ENCODE results near the gene CST7.

The CST7 gene

DNA sequence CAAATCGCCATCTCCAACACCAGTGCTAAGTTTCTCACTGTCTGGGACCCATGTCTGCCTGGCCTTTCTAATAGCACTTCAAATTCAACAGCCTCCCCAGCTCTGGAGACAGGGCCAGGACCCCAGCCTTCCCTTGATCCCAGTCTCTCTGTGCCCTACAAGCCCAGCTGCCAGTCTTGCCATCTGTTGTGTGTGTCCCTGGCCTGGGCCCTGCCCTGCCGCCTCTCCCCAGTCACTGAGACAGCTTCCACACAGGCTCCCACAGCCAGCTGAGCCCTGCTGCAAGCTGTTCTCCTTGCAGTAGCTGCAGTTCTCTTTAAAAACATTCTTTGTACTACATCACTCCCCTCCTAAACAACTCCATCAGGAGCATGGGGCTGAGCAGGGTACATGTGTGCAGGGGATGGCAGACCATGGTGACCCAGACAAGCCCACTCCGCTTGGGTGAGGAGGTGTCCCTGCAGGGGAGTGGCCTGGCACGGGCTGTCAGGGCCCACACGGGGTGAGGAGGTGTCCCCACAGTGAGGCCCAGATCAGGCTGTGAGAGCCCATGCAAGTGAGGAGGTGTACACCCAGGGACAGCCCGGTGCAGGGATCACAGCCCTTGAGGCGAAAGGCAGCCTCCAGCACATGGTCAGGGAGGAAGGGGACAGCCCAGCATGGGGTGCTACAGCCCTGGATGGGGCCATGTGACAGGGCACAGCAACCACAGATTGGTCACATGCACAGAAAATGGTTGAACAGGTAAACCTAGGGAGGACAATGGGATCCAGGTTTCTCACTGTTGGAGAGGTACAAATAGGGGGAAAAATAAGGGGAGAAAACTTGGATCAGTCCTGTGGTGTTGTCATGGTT is 16.2 kb downstream of the CST7 start:
- no peak for DNase-seq (ENCODE audit: low spot score)

DNA sequence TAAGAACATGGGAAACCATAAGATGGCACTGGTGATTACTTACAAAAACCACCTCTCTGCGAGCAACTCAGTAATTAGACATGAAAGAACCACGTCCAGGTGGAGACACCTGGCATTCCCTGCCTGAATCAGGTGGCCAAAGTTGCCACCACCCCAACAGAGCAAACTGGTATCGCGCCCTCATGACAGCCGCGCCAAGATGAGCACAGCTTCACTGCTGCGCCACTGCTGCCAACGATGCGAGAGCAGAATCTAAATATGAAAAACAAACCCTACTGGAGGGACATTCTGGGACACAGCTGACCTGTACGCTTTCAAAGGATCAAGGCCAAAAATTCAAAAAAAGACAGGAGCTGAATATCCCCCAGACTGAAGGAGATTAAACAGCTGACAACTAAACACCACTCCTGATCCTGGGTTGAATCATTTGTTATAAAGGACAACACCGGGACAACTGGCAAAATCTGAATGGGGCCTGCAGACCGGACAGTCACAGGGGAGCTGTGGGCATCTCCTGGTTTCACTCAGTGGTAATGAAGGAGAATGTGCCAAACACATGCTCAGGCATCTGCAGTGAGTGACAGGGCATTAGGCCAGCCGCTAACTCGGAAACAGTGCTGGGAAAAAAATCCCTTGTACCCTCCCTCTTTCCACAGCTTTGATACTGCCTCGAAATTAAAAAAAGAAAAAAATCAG is 17.4 kb downstream of the CST7 start:
- no peak for DNase-seq (ENCODE audit: low spot score)

DNA sequence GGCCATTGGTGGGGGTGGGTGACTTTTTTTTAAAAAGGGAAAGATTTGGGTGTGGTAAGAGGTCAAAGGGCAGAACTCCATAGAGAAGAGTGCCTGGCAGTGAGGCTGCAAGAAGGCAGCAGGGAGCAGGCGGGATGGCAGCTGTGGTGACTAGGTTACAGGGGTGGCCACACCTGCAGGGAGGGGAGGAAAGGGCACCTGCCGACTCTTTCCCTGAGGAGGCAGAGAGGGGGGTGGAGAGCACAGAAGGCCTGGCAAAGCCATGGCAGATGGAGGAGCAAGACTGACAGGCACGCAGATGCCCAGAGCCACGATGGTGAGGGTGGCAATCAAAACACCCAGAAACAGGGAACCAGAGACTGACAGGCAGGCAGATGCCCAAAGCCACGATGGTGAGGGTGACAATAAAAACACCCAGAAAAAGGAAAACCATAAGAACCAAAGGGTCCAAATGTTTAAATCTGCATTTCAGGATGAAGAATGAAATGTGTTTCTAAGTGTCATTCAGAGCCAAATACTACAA is 19.3 kb downstream of the CST7 start:
- no peak for DNase-seq (ENCODE audit: low spot score)

DNA sequence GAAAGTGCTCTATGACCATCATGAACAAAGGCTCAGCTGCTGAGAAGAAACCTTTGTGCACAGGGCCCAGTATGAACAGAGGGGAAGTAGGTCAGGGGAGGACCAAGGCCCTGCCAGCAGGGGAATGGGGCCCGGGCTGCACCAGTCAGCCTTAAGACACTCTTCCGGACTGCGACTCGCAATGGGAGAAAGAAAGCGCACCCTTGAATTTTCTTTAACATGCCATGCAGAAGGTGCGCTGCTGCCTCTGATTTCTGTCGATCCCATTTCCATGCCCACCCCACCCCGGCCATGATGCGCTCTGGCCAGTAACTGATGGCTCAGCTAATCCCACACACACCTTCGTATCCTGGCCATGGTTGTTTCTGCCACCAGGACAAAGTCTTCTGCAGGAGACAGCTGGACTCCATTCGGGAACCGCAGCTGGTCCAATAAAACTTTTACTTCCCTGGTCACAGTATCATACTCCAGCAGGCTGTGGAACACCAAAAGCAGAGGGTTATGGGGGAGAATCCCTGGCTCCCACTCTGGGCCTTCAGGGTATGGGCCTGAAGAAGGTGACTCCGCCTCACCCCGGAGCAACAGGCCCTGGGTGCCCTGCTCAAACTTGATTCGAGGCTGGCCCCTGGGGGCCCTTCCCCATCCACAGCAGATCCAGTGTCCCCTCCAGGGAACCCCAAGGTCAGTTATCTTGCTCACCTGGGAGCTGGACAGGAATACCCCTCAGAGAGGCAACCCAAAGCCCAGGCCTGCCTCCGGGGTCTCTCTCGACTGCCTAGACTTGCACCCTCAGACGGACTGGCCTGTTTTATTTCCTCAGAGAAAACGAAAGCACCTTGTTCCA is 20.3 kb downstream of the CST7 start:
- no peak for DNase-seq (ENCODE audit: low spot score)

DNA sequence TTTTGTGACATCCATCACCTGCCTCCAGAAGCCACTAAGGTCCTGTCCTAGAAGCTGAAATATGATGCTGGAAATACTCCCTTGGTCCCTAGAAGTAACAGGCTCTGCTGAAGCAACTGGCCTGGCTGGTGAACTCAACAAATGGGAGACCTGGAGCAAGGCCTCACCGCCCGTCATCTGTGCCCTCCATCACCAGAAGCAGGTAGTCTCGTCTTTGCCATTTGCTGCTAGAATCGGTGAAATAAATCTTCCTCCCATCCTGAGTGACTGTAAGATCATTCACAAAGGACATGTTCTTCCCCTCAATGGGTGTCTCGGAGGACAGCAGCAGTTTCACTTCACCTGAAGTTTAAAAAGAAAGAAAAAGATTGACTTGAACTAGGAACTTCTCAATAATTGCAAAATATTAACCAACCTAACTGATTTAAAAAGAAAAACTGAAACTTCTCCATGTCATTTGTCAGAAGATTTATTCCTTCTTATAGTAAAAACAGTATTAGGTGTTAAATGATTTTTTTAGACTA is 21.0 kb downstream of the CST7 start:
- no peak for DNase-seq (ENCODE audit: low spot score)

DNA sequence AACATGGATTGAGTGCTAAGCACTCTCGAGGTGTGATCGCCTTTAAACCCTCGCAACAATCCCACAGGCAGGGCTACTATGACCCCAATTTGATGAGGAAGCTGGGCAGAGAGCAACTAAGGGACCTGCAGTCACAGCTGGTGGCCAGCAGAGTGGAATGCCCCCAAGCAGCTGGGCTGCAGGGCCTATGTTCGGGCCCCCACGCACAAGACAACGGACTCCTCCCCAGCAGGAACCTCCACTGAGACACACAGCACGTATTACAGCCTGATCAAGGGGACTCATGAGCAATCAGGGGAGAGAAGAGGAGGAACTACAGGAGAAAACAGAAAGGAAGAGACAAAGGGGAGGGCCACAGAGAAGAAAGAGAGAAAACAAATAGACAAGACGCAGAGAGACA is 21.7 kb downstream of the CST7 start:
- DNase-seq (ENCODE audit: low spot score): no peak

DNA sequence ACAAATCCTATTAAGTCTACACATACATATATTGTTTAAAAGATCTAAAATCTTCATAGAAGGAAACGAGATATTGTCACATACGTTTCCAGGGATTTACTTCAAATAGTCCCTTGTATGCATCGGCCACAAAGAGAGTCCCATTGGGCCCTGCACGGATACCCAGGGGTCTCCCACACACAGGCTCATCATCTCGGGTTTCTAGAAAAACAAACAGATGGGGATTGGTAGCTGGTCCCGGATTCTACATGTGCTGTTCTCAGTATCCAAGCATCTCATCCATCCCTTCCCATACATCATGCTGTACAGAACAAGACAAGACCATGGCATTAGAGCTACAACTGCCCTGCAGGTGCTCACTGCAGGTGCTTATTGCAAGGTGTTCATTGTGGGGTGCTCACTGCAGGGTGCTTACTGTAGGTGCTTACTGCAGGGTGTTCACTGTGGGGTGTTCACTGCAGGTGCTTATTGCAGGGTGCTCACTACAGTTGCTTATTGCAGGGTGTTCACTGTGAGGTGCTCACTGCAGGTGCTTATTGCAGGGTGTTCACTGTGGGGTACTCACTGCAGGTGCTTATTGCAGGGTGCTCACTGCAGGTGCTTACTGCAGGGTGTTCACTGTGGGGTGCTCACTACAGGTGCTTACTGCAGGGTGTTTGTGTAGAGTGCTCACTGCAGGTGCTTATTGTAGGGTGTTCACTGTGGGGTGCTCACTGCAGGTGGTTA is 22.5 kb downstream of the CST7 start:
- DNase-seq (ENCODE audit: low spot score): no peak

DNA sequence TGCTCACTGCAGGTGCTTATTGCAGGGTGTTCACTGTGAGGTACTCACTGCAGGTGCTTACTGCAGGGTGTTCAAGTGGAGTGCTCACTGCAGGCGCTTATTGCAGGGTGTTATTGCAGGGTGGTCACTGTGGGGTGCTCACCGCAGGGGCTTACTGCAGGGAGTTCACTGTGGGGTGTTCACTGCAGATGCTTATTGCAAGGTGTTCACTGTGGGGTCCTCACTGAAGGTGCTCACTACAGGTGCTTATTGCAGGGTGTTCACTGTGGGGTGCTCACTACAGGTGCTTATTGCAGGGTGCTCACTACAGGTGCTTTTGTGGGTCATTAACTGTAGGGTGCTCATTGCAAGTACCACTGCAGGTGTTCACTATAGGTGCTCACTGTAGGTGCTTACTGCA is 23.3 kb downstream of the CST7 start:
- DNase-seq (ENCODE audit: low spot score): no peak

DNA sequence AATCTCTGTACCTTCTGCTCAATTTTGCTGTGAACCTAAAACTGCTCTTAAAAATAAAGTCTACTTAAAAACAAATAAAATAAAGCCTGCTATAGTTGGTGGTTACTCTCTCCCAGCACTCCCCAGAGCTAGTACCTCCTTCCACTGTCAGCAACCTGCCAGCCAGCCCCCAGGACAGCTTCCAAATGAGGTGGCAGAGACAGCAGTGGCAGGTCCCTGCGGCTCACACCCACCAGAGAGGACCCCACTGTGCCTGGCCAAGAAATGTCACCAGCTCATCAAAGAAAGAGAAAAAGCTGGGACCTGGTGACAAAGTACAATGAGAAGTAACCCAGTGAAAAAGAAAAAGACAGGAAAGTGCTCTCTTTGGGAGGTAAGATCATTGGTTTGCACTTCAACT is 28.3 kb downstream of the CST7 start:
- no peak for DNase-seq (ENCODE audit: low spot score)

DNA sequence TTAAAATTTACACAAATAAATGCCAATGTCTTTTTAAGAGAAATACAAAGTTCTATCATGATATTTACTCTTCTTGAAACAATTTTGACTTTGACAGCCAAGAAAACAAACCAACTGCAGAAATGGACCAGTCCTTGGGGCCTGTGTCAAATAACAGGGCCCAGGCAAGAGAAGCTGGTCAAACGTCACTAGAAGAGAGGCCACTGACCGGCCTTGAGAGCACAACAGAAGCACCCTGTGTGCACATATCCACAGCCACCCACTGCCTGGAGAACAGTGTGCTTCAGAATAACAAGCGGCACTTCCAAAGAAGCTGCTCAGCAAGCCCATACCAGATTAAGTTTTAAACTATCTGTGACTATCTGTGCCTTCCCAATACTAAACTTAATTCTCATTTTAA is 28.7 kb downstream of the CST7 start:
- no peak for DNase-seq (ENCODE audit: low spot score)

DNA sequence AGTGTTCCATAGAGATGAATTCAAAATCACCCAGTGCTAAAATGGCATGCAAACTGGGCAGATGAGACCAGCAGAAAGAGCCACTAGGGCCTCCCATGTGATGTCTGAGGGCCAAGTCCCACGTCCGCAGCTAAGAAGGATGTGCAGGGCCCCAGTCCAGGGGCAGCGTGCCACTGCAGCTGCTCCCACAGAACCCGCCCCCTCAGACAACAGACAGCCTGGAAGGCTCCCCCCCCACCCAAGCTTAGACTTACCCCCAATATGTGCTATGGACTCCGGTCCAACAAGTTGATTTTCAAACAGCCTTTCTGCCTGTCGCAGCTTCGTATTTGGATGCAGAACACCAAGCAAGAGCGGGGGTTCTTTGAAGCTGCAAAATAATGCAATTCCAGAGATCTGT is 29.4 kb downstream of the CST7 start:
- DNase-seq (ENCODE audit: low spot score): no peak

DNA sequence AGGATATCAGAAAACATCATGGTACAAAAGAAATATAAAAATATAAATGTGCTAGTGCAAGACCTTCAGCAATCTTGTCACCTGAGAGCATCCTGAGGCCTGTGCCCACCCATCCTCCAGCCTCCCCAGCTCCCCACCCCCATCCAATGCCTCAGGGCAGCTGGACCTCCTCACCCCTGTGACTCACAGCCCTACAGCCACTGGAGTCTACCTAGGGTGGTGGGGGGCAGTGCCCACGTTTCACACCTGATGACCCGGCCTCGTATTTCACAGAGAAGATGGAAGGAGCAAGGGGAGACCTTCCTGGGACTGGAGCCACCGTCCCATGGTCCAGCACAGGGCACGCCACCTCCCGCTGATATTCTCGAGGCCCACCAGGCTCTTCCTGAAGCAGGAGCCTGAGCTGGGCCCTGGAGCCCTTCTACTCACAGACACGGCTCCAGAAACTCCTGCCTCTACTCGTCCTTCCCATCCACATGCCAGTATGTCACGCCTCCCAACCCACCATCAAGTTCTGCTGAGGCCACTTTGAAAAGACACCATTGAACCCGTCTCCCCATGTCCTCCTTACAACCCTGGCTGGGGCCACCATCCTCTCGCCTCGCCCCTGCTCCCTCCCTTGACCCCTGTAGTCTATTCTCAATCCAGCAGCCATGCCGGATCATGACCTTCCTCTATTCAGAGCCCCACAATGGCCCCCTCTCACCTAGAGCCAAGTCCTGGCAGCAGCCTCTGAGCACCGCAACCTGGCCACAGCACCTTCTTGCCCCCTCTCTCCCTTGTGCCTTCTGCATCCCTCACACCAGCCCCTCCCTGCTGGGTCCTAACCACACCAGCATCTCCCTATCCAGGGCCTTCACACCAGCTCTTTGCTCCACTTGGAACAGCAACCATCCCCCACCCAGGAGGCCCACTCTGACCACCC is 30.2 kb downstream of the CST7 start:
- no peak for DNase-seq (ENCODE audit: low spot score)

DNA sequence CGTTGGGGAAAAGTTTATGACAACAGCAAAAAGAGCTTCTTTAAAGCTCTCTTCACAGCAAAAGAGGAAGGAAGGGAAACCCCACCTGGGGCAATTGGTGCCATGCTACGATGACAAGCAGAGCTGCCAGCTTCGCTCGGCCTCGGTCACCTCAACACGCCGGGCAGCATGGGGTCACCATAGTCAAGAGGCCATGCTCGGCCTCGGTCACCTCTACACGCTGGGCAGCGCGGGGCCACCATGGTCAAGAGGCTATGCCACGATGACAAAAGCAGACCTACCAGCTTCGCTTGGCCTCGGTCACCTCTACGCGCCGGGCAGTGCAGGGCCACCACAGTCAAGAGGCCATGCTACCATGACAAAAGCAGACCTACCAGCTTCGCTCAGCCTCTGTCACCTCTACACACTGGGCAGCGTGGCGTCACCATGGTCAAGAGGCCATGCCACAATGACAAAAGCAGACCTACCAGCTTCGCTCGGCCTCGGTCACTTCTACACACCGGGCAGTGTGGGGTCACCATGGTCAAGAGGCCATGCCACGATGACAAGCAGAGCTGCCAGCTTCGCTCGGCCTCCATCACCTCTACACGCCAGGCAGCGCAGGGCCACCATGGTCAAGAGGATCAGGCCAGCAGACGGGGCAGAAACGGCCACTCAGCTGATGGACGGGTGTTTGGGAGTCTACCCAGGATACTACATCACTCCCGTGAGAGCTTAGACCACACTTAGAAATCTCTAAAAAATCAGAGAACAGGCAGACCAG is 31.4 kb downstream of the CST7 start:
- DNase-seq (ENCODE audit: low spot score): no peak

DNA sequence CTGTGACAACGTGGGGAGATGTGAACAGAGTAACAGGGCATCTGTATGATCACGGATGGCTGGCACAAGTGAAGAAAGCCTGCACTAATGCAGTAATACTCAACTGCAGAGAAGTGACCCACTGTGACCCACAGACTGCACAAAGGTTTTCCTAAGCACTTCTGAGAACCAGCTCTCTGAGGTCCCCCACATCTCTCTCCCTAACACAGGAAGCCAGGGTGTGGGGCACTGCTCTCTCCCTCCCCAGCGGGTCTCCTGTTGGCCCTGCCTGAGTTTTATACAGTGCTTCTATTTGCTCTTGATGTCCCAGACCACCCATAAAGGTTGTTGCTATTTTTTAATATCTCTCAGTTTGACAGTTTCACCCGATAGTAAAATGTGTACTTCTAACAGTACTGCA is 32.2 kb downstream of the CST7 start:
- no peak for DNase-seq (ENCODE audit: low spot score)

DNA sequence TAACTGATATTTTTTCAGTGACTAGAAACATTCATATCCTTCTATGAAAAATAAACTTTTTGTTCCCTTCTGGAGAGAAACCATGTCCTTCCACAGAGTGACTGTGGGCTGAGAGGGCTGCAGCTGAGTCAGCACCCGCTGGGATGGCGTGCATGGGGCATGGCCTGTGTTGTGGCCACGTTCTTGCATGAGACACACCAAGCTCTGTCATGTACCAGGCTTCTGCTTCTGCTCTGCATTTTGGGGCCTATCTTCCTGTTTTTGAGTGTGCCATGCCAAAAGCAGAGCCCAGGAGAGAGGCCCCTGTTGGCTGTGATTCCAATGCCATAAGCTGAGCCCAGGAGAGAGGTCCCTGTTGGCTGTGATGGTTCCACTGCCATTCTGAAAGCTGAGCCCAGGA is 32.7 kb downstream of the CST7 start:
- no peak for DNase-seq (ENCODE audit: low spot score)

DNA sequence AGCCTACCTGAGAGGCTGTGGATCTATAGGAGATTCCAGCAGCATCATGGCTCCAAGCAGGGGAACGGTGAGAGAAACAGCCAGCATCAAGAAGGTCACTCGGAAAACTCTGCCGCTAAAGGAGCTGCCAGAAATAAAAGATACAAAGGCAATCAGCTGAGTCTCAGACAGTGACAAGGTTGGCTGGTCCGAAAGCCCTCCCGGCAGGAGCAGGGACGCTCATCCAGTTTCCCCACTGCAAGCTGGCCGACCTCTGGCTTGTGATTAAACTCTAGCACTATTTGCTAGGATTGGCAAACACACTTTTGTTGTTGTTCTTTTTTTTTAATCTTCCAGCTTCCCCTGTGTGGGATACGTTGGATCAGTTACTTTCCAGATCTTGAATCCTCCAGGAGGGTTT is 34.8 kb downstream of the CST7 start:
- no peak for DNase-seq (ENCODE audit: low spot score)

DNA sequence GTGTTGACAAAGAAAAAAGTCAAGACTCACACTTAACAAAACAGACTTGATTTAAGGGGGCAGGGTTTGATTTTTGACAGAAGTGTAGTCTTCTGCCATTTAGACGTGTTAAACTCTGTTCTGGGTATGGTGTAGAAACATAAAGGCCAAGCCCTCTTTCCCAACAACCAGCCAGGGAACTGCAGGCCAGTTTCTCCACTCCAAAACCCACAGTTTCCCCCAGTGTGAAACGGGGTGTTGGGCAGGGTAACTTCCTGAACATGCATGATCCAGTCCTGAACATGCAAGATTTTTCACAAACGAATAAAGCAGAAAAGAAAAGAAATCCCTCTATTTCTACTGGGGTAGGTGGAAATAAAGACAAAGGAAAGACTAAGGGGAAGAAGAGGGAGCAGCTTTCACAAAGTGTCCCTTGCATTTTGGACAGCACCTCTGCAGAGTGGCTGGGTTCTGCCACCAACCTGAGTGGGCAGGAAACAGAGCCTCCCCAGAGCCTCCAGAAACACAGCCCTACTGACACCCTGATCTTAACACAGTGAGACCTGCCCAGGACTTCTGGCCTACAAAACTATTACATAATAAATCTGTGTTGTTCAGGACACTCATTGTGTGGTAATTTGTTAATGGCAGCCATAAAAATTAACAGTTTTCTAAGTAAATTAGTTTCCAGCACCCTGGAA is 36.0 kb downstream of the CST7 start:
- no peak for DNase-seq (ENCODE audit: low spot score)

DNA sequence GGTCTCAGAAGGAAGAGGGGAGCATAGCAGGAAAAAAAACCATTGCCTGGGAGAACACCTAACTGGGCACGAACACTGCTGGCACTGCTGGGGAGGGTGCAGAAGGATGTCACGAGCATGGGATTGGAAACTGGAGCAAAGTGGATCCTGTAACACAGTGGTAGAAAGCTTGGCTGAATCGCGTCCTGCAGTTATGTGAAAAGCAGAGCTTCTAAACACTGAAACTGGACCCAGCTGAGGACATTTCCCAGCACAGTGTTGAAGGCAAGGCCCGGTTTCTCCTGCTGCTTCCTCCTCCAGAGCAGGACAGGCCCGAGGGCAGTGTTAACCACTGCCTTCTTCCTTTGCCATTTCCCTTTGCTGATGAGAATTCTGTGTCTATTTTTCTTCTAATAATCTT is 36.7 kb downstream of the CST7 start:
- no peak for DNase-seq (ENCODE audit: low spot score)

DNA sequence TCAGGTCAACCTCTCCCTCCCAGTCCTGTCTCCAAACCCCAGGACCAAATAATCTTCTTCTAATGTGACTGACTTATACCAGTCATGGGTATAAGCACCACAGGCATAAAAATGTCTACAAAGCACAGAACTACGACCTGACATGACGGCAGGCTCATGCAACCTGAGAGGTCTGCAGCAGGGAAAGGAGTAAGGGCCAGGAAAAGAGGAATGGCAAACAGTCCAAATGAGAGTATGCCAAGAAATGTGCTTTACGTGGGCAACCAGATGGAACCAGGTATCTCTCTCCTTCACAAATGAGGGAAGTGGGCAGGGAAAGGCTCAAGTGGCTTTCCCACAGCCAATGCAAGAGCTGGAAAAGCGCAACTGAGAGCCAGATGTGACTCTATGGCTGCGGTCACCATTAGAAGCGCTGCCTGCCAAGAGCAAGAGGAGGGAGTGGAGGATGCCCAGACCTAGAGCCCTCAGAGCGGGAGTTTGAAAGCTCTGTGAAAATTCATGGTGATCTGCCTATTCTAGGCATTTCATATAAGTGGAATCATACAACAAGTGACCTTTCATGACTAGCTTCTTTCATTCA is 37.5 kb downstream of the CST7 start:
- no peak for DNase-seq (ENCODE audit: low spot score)
